ENCODE results near the gene TSPAN13. TPM values are rescaled to one million over a fixed set of nuclear protein-coding genes. Genes with fewer than 3 reads are reported as not detected.

TSPAN13 gene
- total RNA-seq, 1 donor from 2014 or later = 41.3 TPM

- no peak for DNase-seq (ENCODE audit: low spot score)
- no peak for ATAC-seq
These were observed 56.6 kb downstream of the TSPAN13 start for GRCh38 chr7:16810112-16810511.

- DNase-seq (ENCODE audit: low spot score) = no peak
- ATAC-seq = no peak
These were observed 57.0 kb downstream of the TSPAN13 start for GRCh38 chr7:16810573-16810972.

- ATAC-seq = no peak
- DNase-seq (ENCODE audit: low spot score) = no peak
These were observed 58.0 kb downstream of the TSPAN13 start for GRCh38 chr7:16811551-16811950.

GRCh38 chr7:16812542-16813231 lies 59.1 kb downstream of the TSPAN13 start:
- ATAC-seq (no peak), DNase-seq (ENCODE audit: low spot score) (no peak)

GRCh38 chr7:16813232-16813616 lies 59.7 kb downstream of the TSPAN13 start:
- ATAC-seq (no peak), DNase-seq (ENCODE audit: low spot score) (no peak)

- ATAC-seq (no peak), DNase-seq (ENCODE audit: low spot score) (no peak)
These were observed 61.4 kb downstream of the TSPAN13 start for GRCh38 chr7:16815001-16815400.

- no peak for ATAC-seq
- DNase-seq (ENCODE audit: low spot score) = no peak
These were observed 63.3 kb downstream of the TSPAN13 start for GRCh38 chr7:16816824-16817223.

GRCh38 chr7:16817536-16817935 lies 64.0 kb downstream of the TSPAN13 start:
- ATAC-seq = no peak
- DNase-seq (ENCODE audit: low spot score) = no peak

- DNase-seq (ENCODE audit: low spot score) (no peak), ATAC-seq (no peak)
These were observed 65.2 kb downstream of the TSPAN13 start for GRCh38 chr7:16818732-16819131.

- DNase-seq (ENCODE audit: low spot score) (no peak), ATAC-seq (no peak)
These were observed 68.5 kb downstream of the TSPAN13 start for GRCh38 chr7:16822029-16822428.

GRCh38 chr7:16826060-16826459 lies 72.5 kb downstream of the TSPAN13 start:
- no peak for DNase-seq (ENCODE audit: low spot score)
- ATAC-seq = no peak

GRCh38 chr7:16833373-16833772 lies 79.8 kb downstream of the TSPAN13 start:
- DNase-seq (ENCODE audit: low spot score) (no peak), ATAC-seq (no peak)

Other genes starting within 250 kb of the TSPAN13 start
- not detected for gene LRRC72, start 226.9 kb upstream of the TSPAN13 start, total RNA-seq
- 8.0 TPM for gene ANKMY2, start 108.0 kb upstream of the TSPAN13 start, total RNA-seq
- gene BZW2, start 107.6 kb upstream of the TSPAN13 start, total RNA-seq = 8.4 TPM
- gene AGR2, start 51.2 kb downstream of the TSPAN13 start, total RNA-seq = 1.2 TPM
- gene AGR3, start 128.2 kb downstream of the TSPAN13 start, total RNA-seq = 0.28 TPM

All from left lobe of liver (tissue), 2 donors.